Activated CD4-positive, CD25-positive, alpha-beta regulatory T cell (primary cell): ENCODE data around the gene ZFP57.
A peak's percentile ranks its signal among the peaks of the same experiment; 100 is the strongest.

Experiments used
- DNase-seq, 4 experiments: peaks; one replicate each; lab custom pipeline; 2025; lab: John Stamatoyannopoulos, UW

Gene ZFP57

GRCh38 chr6:29655658-29656057, 25.3 kb downstream of the ZFP57 start:
- DNase-seq, result no peak

DNA sequence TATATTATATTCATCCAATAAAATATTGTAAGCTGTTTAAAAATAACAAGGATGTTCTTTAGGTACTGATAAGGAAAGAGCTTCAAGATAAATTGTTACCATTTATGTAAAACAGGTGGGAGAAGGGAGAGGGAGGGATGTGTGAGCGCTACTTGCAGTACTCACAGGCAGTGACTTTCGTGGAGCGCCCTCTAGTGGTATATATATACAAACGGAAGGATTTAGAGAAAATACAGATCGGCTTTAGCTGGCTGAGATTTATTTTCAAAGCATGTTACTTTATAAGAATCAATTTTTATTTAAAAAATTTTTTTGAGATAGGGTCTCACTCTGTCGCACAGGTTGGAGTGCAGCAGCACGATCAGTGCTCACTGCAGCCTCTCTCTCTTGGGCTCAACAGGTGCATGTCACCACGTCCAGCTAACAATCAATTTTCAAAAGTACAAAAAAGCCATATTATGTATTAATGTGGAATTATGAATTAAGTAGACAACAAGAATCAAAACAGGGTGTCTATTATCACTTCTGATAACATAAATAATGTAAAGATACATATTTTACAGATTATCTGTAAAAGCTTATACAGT, 27.4 kb downstream of the ZFP57 start:
- DNase-seq, result peak in 1 of 4 experiments; percentile 24

DNA sequence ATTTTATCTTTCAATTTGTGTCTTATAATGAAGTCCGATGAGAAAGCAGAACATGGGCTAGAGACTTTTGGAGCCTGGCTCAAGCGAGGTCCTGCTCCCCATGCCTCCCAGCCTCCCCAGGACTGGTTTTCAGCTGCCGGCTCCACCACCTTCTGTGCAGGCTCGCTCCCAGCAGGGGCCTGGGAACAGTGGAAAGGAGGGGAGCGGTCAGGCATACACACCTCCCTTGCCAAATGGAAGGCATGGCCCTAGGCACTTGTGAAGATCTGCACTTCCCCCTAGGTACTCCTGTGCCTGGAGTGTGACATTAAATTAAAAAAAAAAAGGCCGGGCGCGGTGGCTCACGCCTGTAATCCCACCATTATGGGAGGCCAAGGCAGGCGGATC, 28.8 kb downstream of the ZFP57 start:
- DNase-seq, result no peak

DNA sequence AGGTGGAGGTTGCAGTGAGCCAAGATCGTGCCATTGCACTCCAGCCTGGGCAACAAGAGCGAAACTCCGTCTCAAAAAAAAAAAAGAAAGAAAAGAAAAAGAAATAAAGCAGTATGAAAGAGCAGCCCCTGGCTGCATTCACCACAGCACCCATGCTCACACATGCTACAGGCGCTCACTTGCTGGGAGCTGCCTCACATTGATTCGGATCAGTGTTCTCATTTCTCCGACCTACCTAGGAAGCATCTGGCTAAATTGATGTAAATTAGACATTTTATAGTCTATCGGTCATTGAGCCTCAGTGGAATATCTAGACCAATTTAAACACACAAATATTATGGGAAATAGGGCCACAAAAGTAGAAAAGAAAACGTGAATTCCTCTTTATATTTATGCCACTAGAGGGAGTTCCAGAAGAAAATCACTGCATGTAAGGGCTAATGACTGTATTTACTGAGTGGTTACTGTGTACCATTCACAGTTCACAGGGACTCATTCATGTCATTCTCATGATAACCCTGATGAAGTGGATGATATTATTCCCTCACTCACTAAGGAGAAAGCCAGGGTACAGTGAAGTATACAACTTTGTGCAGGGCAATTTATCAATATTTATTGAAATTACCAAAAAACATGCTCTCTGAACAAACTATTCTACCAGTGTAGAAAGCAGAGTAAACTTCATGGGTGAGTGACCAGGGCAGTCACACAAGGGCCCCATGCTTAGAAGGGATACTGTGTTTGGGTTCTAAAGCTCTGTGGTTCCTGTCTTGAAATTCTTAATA, 29.3 kb downstream of the ZFP57 start:
- DNase-seq, result no peak

GRCh38 chr6:29649701-29650673, 31.0 kb downstream of the ZFP57 start:
- DNase-seq, result peak; percentile 90 to 97 (median 96)

DNA sequence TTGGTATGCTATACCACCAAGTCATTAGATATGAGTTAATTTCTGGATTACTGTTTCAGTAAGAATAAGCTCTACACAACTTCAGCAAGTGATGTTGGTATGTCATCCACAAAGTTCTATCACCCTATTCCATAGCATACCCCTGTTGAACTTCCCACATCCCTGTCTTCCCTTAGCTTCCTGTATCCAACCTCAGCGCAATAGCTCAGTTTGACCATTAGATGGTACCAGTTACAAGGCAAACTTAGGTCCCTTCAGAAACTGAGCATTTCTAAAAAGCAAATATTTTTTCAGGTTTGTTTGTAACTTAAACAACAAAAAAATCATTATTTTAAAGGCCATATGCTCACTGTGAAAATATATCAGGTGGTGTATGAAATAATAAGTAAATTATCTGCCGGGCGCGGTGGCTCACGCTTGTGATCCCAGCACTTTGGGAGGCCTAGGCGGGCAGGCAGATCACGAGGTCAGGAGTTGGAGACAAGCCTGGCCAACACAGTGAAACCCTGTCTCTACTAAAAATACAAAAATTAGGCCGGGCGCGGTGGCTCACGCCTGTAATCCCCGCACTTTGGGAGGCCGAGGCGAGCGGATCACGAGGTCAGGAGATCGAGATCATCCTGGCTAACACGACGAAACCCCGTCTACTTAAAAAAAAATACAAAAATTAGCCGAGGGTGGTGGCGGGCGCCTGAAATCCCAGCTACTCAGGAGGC, 32.9 kb downstream of the ZFP57 start:
- no peak for DNase-seq

DNA sequence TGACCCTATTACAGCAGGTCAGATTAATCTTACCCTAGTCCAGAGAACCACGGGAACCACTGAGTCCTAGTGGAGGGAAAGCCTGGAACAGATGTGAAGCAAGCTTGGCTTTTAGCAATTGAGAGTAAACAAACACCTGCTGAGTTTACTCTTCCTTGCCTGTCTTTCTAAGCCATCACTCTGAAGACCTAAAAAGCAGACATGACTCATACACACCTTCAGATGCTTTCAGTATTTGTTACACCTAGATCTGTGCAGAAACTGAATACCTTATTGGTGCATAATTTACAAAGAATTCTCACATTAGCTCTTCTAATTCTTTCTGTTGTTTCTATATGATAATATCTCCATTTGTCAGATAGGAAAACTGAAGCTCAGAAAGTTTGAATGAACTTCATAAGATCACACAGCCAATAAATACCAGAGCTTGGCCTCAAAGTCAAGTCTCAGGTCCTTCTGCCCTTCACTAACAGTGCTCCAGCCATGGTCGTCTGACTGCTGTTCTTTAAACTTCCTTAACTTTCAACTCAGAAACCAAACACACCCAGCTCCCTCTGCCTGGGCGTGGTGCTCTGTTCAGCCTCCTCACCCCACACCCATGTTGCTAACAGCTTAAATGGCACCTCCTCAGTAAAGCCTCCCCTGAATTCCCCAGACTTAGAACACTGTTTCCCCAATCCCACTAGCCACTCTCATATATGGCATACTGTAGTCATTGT, 39.4 kb downstream of the ZFP57 start:
- DNase-seq, result no peak

DNA sequence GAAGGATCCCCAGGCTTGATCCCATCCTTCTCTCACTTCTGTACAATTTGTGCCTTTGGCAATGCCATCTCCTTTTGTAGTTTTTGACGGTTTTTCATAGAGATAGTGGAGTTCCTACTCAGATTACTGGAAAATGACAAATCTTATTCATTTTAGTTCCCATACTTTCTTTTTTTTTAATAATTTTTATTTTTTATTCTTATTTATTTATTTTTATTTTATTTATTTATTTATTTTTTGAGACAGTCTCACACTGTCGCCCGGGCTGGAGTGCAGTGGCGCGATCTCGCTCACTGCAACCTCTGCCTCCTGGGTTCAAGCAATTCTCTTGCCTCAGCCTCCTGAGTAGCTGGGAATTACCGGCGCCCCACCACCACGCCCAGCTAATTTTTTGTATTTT, 43.7 kb downstream of the ZFP57 start:
- DNase-seq, result no peak

- no peak for DNase-seq
Measured at GRCh38 chr6:29633534-29633905, 47.4 kb downstream of the ZFP57 start.

DNA sequence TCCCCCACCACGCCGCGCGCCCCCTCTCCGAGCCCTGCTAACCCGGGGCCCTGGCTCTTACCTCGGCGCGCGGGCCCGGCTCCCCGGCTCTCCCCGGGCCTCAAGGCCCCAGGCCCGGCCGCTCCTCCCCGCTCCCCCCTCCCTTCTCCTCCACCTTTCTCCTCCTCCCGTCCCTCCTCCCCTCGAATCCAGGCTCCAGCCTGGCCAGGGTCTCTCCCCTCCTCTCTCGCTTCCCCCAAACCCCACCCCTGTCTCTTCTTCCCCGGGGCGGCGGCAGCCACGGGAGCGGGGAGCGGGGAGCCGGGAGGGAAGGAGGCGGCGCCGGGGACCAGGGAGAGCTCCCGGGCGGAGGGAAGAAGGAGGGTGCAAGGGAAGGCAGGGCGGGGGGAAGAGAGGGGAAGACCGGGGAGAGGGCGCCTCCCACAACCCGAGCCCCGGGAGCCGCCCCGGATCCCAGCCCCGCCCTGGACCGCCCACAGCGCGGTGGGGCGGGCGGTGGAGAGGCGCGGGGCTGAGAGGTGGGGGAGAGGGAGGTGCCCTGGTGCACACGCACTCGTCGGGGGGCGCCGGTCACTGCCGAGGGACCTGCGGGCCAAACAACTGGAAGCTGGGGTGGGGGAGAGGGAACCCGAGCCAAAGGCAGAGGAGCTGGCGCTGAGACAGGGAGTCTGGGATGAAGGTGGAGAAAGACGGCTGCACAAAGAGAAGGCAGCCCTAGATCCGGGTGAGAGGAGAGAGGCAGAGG, 48.0 kb downstream of the ZFP57 start, which contains the start of gene GABBR1:
Gene GABBR1, minus strand, starts transcription at position 395 of the 745 bp plus-strand sequence. CDS start 798 bp downstream, outside the sequence.
- DNase-seq, result peak; percentile 18 to 31 (median 27)

- DNase-seq, result peak in 3 of 4 experiments; percentile 14 to 34 (median 27)
Measured at GRCh38 chr6:29631860-29632731, 48.9 kb downstream of the ZFP57 start.

- no peak for DNase-seq
Measured at GRCh38 chr6:29631209-29631810, 49.6 kb downstream of the ZFP57 start.

DNA sequence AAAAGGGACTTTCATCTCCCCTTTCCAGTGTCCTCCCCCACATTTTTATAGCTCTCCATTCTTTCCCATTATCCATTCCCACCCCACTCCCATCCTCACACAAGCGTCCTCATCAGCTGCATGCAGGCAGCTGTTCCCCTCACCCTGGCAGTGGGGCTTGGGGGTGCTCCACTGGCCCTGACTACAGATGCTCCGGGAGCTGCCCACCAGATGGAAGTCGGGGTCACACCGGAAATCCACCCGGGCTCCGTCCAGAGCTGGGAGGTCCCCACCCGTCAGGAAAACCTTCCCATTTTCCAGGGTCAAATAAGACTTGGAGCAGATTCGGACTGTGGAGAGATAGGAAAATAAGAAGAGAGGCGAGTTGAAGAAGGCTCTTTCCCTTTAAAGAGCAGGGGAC, 50.6 kb downstream of the ZFP57 start:
- DNase-seq, result no peak

DNA sequence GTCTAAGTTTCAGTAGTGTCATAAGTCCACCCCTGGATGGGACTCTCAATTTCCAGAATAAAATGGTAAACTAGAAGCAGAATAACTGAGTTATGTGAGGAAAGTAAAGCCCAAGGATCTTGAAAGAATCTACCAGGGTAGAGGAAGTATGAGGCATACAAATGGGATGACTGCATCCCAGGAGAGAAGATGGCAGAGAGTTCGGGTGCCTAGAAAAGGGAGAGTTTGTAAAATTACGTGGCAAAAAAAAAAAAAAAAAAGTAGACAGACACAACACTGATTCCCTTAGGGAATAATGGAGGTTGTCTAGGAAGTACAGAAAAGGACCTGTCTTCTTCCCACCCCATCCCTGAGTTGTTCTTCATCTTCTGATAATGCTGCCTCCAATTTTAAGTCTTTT, 51.4 kb downstream of the ZFP57 start:
- DNase-seq, result no peak

GRCh38 chr6:29628419-29629281, 52.3 kb downstream of the ZFP57 start:
- peak; percentile 13 to 25 (median 16) for DNase-seq

DNA sequence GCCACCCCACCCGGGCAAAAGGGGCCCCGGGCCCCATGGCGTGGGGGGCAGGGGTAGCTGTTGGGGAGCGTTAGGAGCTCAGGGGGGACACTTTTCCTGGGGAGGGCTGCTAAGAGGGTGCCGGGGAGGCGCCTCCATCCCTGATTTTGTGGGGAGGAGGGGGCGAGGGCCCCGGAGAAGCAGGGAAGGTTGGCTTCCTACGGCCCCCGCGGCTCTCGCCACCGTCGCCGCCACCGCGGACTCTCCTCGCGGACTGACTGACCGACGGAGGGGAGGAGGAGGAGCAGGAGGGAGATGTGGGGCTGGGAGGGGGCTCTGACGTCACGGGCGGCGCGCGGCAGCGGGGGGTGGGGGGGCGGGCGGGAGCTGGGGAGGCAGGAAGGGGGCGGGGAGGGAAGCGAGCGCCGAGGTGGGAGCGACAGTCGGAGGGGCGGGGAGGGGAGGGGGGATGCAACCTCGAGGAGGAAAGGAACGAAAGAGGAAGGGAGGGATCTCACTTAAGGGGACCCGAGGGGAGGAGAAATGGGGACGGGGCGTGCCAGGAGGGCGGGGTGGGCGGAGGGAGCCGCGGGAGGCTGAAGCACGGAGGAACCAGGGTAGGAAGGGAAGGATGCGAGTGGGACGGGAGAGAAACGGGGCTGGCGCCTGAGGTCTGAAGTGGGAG, 53.1 kb downstream of the ZFP57 start:
- DNase-seq, result peak in 2 of 4 experiments; percentile 20 to 30
